Eye (tissue), 1 donor: ENCODE data around the gene TXNDC16.

Experiments used
- DNase-seq: peaks from one replicate; pipeline ENCODE4 v3.0.0-alpha.2; 2015

Gene TXNDC16

GRCh38 chr14:52447236-52447635, 105.1 kb downstream of the TXNDC16 start:
- no peak for DNase-seq

- no peak for DNase-seq
These were observed 106.0 kb downstream of the TXNDC16 start for GRCh38 chr14:52446355-52446754.

- DNase-seq, result no peak
These were observed 108.8 kb downstream of the TXNDC16 start for GRCh38 chr14:52443506-52443905.

DNA sequence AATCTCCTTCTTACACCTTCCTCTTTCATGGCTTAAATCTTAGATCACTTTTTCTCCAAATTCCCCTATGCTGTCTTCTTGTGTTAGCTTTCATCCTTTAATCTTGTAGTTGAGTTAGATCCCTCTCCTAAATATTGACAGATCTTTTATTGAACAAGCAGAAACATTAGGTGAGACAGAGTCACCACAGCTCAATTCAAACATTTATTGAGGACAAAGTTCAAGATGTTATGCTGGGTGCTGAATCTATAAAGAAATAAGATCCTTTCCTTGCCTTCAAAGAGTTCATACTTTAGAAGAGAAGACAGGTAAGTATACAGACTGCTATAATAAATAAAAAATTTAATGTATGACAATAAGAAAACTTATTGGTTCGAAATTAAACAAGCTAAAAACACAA, 109.7 kb downstream of the TXNDC16 start:
- DNase-seq, result no peak

DNA sequence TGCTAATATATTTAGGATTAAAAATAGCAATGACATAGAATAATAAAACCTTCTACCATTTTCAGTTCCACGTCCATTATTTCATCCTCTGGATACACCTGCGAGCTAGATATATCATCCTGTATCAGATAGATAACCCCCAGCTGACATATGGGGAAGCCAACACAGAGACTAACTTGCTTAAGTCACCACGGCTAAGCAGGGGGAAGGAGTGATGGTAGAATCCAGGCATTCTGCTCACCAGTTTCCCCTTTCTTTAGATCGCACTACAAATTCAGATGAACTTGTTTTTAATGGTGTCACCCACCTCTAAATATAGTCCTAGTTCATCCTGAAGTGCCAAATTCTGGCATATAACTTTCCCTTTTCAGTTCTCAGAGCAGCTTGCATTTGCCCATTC, 110.1 kb downstream of the TXNDC16 start:
- no peak for DNase-seq

- DNase-seq, result no peak
These were observed 112.8 kb downstream of the TXNDC16 start for GRCh38 chr14:52439476-52439875.

DNA sequence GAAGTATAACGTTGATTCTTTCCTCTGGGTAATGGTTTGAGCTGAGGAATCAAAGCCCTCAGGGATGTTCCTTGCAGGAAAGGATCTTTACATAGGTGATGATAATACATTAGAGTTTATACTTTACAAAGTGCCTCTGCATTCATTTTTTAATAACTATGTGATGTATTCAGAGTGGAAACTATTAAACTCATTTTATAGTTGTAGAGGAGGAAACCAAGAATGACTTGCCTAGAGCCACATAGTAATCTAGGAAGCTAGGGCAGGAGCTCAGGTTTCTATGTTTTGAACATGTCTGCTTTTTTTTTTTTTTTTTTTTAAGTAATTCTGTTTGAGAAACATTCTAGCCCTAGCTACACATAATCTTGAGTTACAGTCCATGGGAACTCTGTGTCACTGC, 117.3 kb downstream of the TXNDC16 start:
- DNase-seq, result no peak

DNA sequence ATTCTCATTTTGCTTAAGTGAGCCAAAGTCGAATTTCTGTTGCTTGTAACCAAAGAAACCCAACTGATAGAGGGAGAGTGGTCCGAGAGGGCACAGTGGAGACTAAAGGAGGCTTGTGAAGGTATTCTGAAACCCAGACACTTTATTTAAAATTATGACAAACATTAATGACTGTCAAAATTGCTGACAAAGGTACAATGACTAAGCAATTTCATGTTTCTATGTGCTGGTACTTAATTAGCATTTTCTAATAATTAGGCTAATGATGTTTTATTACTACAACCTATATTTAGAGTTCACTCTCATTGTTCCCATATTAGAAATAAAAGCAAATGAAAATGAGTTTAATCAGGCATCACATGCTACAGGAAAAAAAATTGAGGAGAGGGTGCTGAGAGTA, 121.8 kb downstream of the TXNDC16 start:
- DNase-seq, result no peak

DNA sequence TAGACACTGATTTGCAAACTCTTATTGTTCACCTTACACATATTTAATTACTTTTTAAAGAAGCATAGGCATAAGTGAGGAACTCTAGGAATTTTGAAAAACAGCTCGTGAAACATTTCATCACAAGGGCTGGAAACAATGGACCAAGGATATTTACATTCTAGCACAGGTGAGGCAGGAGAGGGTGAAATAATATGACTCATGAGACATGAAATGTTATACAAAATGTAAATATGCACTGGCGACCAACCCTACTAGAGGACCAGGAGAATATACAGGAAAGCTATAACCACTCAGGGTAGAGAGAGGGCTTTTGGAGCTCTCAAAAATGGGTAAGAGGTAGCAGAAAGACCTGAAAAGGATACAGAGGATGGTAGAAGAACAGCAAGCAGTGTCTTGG, 122.9 kb downstream of the TXNDC16 start:
- DNase-seq, result no peak

GRCh38 chr14:52427460-52427859, 124.8 kb downstream of the TXNDC16 start:
- no peak for DNase-seq

DNA sequence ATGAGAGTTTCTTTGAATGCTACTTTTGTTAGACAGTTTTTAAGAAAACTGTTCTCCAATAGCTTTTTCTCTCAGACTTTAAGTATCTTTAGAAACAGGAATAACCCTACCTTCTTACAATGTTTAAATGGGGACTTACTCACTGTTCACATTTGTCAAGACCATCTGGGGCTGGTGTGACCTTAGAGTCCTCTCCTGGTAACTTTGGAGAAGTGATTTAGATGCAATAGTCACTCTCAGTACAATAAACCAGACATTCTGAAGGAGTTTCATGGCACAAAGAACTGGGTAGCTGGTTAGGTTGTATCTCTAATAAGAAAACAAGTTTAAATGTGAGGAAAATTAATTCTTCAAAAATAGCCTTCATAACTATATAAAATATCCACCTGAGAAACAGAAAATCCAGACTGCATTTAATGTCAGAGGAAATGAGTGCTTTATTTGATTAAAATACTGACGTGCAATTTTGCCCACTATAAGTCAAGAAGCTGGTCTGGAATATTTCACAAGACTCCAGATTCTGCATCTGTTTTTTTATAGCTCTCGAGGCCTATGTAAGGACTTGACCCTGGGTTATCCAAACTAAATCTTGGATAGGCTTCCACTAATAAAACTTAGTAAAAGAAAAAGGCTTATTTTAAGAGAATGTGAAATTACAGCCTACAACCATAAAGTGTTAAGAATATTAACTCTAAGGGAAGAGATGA, 129.5 kb downstream of the TXNDC16 start:
- DNase-seq, result no peak

- DNase-seq, result no peak
These were observed 135.2 kb downstream of the TXNDC16 start for GRCh38 chr14:52417139-52417538.

DNA sequence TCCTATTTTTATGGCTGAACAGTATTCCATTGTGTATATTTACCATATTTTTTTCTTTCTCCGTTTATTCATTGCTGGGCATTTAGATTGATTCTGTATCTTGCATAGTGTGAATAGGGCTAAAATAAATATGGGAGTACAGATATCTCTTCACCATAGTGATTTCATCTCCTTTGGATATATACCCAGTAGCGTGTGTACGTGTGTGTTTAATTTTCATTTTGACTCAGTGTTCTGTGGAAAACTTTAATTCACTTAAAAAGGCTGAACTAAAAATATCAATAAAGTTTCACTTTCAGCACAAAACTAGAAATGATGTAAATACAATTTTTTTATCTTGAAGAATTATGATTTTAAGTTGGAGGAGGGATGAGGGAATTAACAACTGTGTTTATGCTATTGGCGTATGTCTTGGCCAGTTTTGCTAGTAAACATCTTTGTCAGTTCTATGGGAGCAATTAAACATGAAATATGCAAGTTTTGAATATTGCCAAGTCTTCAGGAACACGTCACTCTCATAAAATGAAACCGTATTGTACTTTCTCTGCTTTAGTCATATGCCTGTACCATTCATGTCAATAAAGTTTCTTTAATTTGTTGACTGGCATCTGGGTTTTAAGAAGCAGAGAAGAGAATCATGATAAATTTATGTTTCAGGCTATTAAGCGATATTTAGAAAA, 138.4 kb downstream of the TXNDC16 start:
- DNase-seq, result peak; percentile 28

- peak; percentile 38 for DNase-seq
These were observed 139.9 kb downstream of the TXNDC16 start for GRCh38 chr14:52412426-52412825.

- no peak for DNase-seq
These were observed 147.0 kb downstream of the TXNDC16 start for GRCh38 chr14:52405314-52405713.

DNA sequence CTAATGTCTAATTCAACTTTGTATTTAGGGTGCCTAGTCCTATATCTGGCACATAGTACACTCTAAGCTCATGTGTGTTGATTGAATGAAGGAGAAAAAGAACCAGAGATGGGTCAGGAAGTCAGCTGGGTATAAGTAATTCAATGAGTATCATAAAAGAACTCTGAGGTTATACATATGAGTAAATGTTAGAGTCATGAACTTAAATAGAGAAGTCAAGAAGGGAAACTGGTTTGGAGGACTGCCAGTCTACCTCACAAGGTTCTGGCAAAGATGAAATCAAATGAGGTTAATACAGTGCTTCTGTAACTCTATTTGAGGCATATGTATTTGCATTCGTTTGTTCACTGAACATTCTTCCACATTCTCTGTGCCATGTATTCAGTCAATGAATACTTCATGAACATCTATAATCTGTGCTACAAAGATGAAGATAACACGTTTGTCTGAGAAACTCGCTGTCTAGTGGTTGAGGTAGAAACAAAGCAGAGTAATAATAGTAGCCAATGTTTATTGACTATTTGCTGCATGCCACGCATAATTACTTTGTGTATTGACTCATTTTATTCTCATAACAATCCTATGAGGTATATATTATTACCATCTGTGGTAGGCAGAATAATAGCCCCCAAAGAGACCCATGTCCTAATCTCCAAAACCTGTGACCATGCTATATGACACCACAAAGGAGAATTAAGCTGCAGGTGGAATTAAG, 149.3 kb downstream of the TXNDC16 start:
- no peak for DNase-seq

- DNase-seq, result no peak
These were observed 151.5 kb downstream of the TXNDC16 start for GRCh38 chr14:52400846-52401245.

- DNase-seq, result peak; percentile 37
These were observed 152.2 kb downstream of the TXNDC16 start for GRCh38 chr14:52399921-52400595.

DNA sequence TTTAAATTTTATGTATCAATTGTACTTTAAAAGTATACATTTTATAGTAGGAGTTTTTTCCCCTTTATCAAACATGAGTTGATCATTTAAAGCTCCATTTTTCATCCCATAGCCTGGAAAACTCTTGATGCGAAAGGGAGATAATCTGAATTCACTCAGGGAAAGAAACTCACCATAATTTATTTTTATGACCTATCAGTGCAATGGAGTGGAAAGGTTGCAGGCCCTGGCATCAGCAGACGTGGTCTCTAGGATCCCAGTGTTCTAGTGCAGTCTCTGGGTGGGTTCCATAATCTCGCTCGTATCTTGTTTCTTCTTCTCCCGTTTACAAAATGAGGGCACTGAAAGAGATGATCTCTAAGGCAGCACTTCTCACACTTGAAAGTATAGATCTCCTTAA, 153.2 kb downstream of the TXNDC16 start:
- no peak for DNase-seq

DNA sequence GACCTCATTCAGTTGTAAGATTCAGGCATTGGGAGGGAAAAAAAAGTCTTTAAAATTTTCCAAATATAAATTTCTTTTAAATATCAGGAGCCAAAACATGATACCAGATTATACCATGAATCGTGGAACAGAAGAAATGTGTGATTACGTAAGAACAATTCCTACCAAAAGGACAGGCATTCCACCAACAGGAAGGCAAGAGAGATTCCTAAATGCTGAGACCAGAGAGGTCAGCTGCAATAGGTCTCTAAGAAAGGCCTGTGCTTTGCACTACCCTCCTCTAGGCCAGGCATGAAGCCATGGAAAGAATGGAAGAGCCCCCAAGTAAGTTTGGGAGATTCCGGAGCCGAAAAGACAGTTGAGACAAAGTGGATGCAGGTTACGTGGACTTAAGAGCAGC, 154.5 kb downstream of the TXNDC16 start:
- no peak for DNase-seq

DNA sequence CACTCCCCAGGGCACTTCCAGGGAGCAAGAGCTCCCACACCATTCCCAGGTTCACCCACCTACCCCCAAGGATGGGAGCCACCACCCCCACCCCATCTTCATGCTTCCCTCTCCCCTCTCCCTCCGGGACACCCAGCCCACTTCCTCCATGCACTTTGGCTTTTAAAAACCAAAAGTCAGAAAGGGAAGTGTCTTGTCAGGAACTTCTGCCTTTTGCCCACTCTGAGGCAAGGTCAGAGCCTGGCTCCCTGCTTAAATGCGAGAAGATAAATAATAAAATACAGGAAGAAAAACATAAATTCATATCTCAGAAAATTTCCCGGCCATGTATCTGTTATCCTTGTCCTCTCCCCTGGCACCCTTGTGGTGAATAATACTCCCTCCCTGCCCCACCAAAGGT, 156.6 kb downstream of the TXNDC16 start:
- no peak for DNase-seq

- DNase-seq, result peak; percentile 42
These were observed 160.3 kb downstream of the TXNDC16 start for GRCh38 chr14:52391881-52392615.
